NCI-H526 (cell line): ENCODE data around the gene SIRPA.
"Not testable (repeated sequence)": the region's sequence is repeated elsewhere in the genome, so short reads cannot be mapped to it uniquely, and the experiment has no call there.

Experiments
- DNase-seq, 2 experiments: peaks; one replicate each; lab custom pipeline; 2025; lab: John Stamatoyannopoulos, UW

SIRPA gene

DNA sequence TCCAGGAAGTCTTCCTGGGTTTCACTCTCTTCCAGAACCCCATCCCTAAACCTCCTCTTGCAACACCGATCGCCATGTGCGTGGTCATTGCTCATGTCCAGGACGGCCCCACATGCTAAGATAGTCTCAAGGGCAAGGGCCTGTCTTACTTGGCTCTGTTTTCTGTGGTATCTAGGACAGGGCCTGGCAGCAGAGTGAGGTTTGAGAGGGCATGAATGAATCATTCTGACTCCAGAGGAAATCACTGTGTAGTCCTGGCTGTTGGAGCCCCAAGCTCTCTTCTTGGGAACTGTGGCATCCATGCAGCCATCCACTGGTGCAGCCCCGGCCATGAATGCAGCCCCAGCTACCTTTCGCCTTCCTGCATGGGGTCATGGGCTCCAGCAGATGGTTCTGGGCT is 12.4 kb downstream of the SIRPA start:
- no peak for DNase-seq

DNA sequence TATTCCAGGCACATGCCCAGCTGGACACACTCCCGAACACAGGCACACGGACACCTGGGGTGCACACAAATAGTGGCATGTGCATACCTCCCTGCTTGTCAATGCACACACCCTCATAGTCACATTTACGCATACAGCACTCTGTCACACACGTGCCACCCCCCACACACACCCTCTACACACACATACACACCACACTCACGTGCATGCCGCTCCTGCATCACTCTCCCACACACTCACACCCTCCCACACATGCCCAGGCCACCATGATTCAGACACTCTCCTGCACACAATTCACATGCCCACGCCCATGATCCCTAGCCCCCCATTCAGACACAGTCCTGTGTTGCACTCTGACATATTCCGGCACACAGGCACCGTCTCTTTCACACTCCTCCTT is 13.0 kb downstream of the SIRPA start:
- DNase-seq: no peak

DNA sequence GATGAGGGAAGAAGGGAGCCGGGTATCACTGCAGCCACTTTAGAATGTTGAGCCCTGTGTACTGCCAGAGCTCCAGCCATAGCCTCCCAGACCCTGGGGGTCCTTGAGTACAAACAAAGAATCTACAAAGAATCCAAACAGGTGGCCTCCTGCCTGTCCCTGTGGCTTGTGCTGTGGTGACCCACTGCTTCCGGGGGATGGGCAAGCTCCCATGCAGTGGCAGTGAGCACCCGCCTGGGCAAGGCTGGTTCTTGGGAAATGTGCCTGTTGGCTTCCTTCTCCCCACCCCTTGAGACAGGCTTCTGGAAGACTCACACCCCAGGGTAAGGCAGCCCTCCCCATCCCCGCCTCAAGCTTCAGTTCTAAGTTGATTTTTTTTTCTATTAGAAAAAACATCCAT is 13.9 kb downstream of the SIRPA start:
- no peak for DNase-seq

DNA sequence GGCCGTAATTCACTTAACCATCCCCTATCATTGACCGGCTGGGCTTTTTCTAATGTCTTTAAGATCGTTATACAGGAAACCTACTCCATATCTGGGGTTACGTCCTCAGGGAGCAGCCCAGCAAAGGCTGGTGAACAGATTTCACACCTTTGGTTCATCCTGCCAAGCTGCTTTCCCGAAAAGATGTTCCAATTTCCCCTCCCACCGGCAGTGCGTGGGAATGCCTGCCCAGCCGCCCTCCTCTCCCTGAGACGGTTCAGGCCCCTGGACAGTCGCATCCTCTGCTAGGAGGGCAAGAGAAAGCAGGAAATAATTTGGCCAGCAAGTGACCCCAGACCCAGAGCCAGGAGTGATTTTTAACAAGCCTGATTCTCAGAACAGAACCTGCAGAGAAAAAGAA is 16.3 kb downstream of the SIRPA start:
- no peak for DNase-seq

DNA sequence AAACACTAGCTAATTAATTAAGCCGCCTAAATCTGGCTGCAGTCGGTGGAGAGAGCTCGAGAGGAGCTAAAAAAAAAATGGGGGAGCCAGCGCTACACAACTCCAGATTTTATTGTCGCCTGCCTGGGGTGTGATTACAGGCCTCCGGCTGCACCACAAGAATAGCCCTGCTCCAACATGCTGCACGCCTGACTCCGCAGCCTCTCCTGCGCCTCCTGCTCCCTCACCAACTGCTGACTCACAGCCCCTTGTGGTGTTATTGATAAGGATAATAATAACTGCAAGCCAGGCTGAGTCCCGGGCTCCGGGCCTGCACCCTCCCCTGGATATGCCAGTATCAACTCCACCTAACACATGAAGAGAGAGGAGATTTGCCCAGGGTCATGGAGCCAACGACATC is 16.8 kb downstream of the SIRPA start:
- DNase-seq: no peak

DNA sequence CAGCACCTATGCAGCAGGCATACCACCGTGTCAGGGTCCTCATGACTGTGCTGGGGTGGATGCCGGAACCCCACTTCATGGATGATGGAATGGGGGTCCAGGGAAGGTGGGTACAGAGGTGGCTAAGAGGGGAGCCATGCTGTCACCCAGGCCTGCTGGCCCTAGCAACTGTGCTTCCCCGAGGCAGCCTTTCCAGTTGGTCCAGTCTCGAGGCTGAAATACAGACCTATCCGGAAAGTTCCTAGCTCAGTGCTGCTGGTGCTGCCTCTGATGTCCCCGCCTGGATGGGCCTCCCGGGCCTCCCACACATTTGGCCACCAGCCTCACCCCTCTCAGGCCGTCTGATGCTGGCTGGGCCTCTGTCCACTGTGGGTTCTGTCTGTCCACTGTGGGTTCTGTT is 17.4 kb downstream of the SIRPA start:
- DNase-seq: no peak

DNA sequence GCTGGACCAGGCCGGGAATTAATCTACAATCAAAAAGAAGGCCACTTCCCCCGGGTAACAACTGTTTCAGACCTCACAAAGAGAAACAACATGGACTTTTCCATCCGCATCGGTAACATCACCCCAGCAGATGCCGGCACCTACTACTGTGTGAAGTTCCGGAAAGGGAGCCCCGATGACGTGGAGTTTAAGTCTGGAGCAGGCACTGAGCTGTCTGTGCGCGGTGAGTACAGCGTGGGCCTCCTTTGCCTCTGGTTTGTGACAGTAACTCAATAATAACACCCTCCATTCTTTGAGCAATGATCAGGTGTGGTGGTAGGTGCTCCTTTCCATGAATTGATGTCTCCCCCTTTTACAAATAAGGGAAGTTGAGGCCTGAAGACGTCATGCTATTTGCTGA is 20.0 kb downstream of the SIRPA start:
- DNase-seq: not testable (repeated sequence)

DNA sequence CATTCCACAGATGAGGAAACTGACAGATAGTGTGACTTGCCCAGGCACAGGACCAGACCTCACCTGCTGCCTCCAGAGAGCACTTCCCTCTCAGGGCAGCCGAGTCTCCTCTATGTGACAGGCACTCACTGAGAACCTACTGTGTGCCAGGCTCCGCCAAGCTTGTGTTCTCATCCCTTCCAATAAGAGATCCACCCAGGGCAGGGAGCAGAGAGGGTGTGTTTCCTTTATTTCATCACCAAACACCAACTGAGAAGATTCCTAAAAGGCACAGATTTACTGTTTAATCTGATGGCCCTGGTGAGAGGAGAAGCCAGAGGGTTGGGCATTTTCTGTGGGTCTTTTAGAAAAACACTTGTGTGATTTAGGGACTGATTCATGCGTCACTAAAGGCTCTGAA is 20.5 kb downstream of the SIRPA start:
- no peak for DNase-seq

DNA sequence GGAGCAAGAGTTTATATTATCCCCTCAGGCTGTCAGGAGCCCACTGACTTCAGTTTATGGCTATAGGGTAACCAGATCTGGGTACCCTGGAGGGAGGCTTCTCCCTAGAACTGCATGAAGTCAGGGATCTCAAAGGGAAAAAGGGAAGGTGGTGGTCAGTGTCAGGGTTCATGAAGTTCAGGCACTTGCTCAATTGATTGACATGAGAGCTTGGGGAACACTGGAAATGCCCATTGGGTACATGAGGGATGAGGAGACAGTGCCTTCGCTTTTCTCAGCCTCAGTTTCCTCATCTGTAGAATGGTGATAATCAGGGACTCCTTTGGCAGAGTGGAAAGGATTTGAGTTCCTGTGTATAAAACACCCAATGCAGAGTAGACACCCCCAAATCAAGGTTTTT is 22.6 kb downstream of the SIRPA start:
- DNase-seq: no peak

DNA sequence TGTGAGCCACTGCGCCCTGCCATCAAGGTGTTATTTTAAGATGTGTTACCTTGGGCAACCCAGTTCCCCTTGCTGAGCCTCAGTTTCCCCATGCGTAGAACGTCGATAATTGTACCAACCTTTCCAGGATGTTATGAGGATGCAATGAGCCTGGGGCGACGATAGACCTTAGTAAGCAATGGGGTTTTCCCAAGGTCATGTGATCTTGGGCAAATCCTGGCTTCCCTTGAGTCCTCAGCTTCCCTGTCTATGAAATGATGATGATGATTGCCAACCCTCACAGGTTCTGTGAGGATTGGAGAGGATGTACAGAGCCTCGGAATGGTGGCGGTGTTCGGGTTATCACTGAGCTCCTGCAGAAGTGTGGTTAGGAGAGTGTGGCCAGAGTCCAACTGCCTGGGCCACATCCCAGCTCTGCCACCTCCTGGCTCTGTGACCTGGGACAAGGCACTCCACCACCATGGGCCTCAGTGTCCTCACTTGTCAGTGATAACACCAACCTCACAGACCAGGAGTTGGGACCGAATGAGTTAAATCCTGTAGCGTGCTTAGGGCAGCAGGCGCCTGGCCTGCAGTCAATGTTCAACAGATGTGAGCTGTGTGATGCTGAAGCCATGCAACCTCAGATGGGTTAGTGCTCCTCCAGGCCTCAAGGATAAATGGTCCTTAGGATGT is 23.4 kb downstream of the SIRPA start:
- no peak for DNase-seq

DNA sequence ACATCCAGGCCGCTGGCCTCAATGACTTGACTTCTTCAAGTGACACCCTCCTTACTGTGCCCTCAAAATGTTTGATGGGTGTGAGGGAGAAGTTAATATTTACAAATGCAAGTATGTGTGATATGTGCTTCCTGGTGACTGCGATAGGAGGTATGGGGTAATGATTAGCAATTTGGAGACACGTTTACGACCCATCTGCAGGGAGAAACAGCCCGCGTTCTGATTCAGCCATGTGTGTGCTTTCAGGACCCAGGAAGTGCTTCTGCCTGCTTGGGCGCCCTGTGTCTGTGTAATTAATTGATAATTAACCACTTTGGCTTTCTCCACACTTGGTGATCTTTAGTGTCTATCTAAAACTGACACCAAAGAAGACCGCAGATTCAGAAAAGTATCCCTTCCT is 25.0 kb downstream of the SIRPA start:
- DNase-seq: no peak

DNA sequence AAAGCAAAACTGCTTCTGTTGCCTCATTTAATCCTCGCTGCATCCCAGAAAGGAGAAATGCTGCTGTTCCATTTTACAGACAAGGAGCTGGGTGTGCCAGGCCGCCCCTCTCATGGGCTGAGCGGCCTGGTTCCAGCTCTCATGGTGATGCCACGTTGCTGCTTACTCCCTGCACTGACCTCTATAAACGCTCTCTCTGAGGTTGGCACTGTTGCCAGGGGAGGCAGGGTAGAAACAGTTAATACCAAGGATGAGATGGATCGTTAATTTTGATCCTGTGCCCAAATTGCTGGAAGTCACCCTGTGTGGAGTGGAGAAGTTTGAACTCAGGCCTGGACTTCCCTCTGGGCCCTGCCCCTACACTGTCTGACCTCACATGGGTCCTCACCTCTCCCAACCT is 25.6 kb downstream of the SIRPA start:
- DNase-seq: no peak

DNA sequence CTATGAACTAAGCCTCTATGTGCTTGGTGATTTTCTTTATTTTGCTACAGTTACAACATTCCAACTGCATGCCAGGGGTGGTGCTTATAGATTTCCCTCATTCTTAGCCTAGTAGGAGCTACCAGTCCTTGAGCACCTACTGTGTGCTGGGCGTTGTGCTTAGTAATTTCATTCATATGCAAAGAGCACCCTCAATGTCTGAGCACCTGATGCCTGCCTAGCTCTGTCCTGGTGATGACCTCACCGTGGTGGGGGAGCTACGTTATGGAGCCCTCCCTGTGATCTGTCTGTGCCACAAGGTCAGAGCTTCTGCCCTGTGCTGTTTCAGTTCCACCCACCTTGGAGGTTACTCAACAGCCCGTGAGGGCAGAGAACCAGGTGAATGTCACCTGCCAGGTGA is 26.8 kb downstream of the SIRPA start:
- DNase-seq: not testable (repeated sequence)

DNA sequence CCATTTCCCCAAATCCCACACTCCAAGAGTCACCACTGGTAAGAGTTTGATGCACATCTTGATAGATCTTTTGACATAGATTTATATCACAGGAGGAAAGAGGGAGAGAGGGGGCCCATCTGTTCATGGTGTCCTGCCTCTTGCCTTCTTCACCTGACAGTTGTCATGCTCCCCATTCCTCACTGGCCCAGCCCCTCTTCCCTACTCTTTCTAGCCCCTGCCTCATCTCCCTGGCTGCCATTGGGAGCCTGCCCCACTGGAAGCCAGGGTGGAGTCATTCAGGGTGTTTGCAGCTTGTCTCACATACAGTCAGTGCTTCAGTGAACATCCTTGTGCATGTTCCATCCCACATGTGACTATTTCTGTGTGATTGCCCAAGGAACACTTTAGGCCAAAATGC is 27.6 kb downstream of the SIRPA start:
- no peak for DNase-seq

DNA sequence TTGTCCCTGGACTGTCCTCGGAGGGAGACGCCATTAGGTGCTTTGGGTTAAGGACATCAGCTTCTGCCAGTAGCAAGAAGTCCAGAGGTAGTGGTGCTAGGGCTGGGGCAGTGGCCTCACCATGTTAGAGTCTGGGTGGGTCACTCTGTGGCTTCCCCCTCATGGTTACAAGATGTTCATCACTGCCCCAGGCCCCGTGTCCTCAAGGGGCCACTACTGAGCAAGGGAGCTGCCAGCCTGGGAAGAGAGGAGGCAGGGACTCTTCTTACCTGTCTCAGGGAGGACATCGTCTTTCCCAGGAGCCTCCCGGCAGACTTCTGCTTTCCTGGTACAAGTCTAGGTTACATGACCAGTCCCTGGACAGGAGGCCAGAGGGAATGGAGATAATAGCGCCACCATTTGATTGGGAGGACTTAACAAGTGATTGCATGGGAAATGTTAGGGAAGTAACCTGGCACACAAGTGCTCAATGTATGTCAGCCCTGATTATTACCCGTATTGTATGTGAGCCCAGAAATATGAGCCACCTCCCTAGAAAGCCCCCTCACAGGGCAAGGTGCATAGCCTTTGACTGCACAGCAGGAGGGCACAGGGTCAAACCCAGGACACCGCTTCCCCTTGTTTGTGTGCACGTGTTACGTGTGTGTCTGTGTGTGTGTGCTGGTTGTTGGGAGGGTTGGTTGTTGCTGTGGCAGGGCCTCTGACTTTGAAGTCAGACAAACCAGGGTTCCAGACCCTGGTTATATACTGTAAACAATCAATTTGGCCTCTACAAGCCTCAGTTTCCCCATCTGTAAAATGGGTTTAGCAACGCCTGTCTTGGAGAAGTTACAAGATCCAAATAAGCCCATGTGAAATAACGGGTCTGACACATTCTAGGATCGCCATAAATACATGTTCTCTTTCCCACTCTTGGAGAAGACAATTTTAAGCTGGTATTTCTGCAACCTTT is 30.0 kb downstream of the SIRPA start:
- DNase-seq: no peak

DNA sequence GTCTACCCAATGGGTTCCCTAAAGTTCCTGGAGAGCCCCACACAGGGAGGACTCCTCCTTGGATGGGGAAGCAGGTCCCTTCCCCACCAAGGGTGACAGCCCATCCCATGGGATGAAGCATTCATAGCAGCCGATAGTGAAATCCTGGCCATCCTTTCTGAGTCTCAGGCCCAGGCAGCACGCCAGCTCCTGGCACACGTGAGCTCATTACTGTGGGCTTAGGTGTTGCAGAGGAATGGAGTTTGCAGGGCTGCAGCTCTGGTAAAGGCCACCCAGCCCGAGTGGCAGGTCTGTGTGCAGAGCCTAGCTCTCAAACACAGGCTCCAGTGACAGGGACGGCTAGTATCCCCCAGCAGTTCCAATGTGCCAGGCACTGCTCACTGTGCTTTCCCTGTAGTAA is 31.0 kb downstream of the SIRPA start:
- no peak for DNase-seq

DNA sequence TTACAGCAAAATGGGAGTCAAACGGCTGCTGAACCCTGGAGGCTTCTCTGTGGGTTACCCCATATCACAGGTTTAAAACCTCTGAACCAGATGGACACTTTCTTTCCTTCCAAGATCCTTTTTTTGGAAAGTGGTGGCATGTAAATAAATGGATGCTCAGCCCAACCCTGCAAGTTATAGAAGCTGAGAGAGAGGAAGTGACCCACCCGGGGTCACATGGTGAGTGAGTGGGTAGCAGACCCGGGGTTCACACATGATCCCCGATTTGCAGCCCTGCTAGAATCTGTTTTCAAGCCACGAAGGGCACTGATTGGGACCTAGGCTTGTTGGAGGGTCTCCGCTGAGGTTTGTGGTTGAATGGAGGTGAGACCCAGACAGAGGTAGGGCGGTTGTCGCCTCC is 32.0 kb downstream of the SIRPA start:
- DNase-seq: no peak

DNA sequence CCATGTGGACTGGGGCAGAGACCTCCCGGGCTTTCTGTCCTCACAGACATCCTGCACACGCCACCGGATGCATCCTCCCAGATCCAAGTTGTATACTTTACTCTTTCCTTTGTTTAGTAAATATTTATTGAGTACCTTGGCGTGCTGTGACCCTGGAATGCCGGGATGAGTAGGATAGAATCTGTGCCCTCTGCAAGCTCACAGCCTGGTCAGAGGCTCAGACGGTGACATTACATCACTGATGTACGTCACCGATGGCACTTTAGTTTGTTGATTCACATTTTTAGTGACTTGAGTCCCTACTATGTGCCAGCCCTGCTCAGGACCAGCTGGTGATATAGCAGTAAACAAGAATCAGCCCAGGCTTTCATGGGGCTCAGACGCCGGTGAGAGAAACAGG is 32.9 kb downstream of the SIRPA start:
- no peak for DNase-seq

DNA sequence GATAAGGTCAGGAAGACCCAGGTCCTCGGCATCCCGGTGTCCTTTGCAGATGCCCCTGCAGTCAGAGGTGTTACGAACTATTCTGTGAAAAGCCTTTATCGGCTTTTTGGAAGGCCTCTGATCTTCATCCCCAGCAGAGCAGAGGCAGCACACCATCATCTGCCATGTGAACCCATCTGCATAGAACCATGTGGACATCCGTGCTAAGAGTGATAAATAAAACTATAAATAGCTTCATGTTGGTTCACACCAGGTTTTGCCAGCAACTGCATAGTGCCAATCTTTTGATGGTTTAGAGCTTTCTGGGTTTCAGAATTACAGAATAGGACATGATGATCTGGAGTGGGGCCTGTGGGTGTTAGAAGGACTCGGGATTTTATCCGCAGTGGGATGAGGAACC is 33.6 kb downstream of the SIRPA start:
- no peak for DNase-seq

DNA sequence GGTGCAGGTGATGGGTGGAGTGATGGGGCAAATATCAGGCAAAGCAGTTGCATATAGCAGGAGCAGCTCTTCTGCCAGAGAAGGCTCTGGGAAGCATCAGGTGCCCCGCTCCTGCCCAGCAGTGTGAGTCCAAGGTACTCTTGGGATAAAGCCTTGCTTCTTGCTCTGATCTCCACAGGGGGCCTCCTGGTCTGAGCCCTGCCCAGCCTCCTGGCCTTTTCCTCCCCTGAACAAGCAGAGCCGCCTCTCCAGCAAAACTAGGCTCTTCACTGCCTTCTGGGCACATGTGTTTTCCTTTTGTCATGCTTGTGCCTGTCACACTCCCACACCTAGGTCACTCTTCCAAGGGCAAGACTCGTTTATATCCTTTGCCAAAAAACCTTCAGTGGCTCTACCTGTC is 34.3 kb downstream of the SIRPA start:
- no peak for DNase-seq

DNA sequence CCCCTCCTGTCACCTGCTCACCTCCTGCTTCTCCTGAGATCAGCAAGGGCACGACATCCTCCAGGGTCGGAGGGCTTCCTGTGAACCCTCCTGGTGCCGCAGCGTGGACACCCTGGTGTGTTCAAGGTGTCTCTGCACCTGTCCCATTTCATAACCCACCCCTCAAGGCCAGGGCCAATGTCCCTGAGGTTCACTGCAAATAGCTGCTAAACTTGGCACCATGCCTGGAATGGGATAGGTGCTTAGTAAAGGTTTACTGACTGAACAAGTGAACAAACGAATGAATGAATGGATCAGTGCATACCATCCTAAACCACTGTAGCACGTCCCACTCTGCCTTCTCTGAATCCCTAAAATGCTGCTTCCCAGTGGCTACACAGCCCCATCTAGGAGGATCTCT is 35.0 kb downstream of the SIRPA start:
- no peak for DNase-seq

DNA sequence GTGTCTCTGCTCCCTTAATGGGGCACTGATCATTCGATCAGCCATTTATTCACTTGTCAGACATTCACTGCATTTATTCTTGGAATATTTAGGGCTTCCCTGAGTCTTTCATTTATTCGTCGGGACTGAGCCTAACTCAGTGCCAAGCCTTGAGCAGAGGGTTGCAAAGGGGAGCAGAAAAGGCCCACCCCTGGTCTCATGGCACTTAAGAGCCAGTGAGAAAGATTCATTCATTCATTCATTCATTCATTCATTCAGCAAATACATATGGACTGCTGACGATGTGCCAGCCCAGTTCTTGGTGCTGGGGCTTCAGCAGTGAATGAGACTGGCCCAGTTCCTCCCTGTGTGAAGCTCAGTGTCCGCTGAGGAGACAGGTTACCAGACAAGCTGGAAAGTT is 36.6 kb downstream of the SIRPA start:
- DNase-seq: no peak

DNA sequence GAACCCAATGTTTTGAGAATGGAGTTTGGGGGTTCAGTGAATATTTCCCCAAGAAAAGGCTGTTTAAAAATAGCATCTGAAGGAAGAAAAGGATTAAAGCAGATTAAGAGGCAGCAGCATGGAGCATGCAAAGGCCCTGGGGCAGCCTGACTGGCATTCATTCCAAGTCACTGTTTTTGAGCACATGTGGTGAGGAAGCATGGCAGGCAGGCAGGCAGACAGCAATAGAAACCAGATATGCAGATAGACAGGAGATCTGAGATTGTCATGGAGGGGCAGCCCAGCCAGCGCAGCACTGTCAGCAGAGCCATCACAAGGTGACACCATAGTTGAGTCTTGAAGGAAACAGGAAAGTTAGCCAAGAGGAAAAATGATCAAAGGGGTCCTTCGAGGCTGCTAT is 37.8 kb downstream of the SIRPA start:
- DNase-seq: no peak

DNA sequence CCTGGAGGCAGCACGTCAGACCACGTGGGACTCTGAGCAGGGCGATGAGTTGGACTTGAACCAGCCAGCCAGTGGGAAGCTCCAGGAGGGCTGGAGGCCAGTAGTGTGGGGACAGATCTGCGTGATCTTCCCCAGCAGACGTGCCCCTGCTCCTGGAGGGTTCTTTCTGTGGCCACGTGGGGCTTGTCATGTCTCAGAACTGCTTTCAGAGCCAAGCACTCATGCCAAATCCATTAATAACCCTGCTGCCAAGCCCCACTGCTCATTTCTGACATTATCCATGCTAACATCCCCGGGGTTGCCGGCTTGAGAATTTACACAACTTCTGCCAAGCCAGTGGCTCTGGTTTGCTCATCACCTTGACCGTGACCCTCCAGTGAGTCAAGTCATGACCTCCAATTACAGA is 38.3 kb downstream of the SIRPA start:
- DNase-seq: no peak
